Stimulated activated effector memory CD8-positive, alpha-beta T cell treated with anti-CD3 and anti-CD28 coated beads, Interleukin-12 subunit alpha, Interleukin-12 subunit beta, amount 100 ng/mL, for 72 hours (primary cell): ENCODE results near the gene EPHB2.

Experiments
- ATAC-seq: fragments of 150-1000 bp; cut with Tn5 transposase; 2 replicates; pipeline ENCODE4 v1.10.0; 2021
- DNase-seq, 2 donors: peaks; one replicate each; pipeline ENCODE4 v3.0.0; 2021 to 2022; ENCODE audit warnings: low spot score in 2 of 2
- H3K27ac Mint-ChIP-seq: one replicate; pipeline ENCODE4 v1.8.0; 2022; ENCODE audit warnings: mild to moderate bottlenecking, mixed read lengths
- H3K36me3 Mint-ChIP-seq: one replicate; pipeline ENCODE4 v1.8.0; 2022; ENCODE audit warnings: mild to moderate bottlenecking, mixed read lengths
- H3K4me1 Mint-ChIP-seq: one replicate; pipeline ENCODE4 v1.8.0; 2022; ENCODE audit warnings: mixed read lengths
- H3K4me3 Mint-ChIP-seq: one replicate; pipeline ENCODE4 v1.8.0; 2022; ENCODE audit warnings: mild to moderate bottlenecking, mixed read lengths
- H3K9me3 Mint-ChIP-seq: one replicate; pipeline ENCODE4 v1.8.0; 2022; ENCODE audit warnings: mixed read lengths

EPHB2 gene

GRCh38 chr1:22816067-22816775 lies 105.6 kb downstream of the EPHB2 start:
- Mint-ChIP-seq H3K4me3 (no peak overlapping the region), H3K4me1 (no peaks in the 10 kb centered on the region), H3K27ac (no peak overlapping the region), H3K9me3 (no peaks in the 10 kb centered on the region), H3K36me3 (no peaks in the 10 kb centered on the region)
- DNase-seq: no peak
- ATAC-seq: no peak

GRCh38 chr1:22816803-22817202 lies 106.2 kb downstream of the EPHB2 start:
- no peak overlapping the region for H3K4me3 Mint-ChIP-seq
- ATAC-seq: no peak
- no peaks in the 10 kb centered on the region for H3K36me3 Mint-ChIP-seq
- DNase-seq: no peak
- no peaks in the 10 kb centered on the region for H3K9me3 Mint-ChIP-seq
- H3K4me1 Mint-ChIP-seq: no peaks in the 10 kb centered on the region
- no peak overlapping the region for H3K27ac Mint-ChIP-seq

- Mint-ChIP-seq H3K9me3 (no peaks in the 10 kb centered on the region), H3K4me3 (no peak overlapping the region), H3K36me3 (no peaks in the 10 kb centered on the region), H3K27ac (no peak overlapping the region), H3K4me1 (no peaks in the 10 kb centered on the region)
- no peak for ATAC-seq
- DNase-seq: no peak
These were observed 106.8 kb downstream of the EPHB2 start for GRCh38 chr1:22817462-22817861.

GRCh38 chr1:22818061-22818770 lies 107.6 kb downstream of the EPHB2 start:
- ATAC-seq (no peak), DNase-seq (no peak)
- Mint-ChIP-seq H3K4me3 (no peak overlapping the region), H3K9me3 (no peaks in the 10 kb centered on the region), H3K27ac (no peak overlapping the region), H3K36me3 (no peaks in the 10 kb centered on the region), H3K4me1 (no peaks in the 10 kb centered on the region)

GRCh38 chr1:22819361-22819760 lies 108.7 kb downstream of the EPHB2 start:
- Mint-ChIP-seq H3K36me3 (no peaks in the 10 kb centered on the region), H3K27ac (no peak overlapping the region), H3K4me3 (no peak overlapping the region), H3K9me3 (no peaks in the 10 kb centered on the region), H3K4me1 (no peaks in the 10 kb centered on the region)
- DNase-seq (no peak), ATAC-seq (no peak)

- Mint-ChIP-seq H3K27ac (no peak overlapping the region), H3K36me3 (no peaks in the 10 kb centered on the region), H3K9me3 (no peaks in the 10 kb centered on the region), H3K4me1 (no peaks in the 10 kb centered on the region), H3K4me3 (no peak overlapping the region)
- DNase-seq (no peak), ATAC-seq (no peak)
These were observed 110.4 kb downstream of the EPHB2 start for GRCh38 chr1:22821027-22821426.

GRCh38 chr1:22822371-22822770 lies 111.7 kb downstream of the EPHB2 start:
- Mint-ChIP-seq H3K4me3 (no peak overlapping the region), H3K36me3 (no peaks in the 10 kb centered on the region), H3K4me1 (no peaks in the 10 kb centered on the region), H3K27ac (no peak overlapping the region), H3K9me3 (no peaks in the 10 kb centered on the region)
- DNase-seq (no peak), ATAC-seq (no peak)

- DNase-seq (no peak), ATAC-seq (no peak)
- Mint-ChIP-seq H3K9me3 (no peaks in the 10 kb centered on the region), H3K27ac (no peak overlapping the region), H3K4me1 (no peaks in the 10 kb centered on the region), H3K4me3 (no peak overlapping the region), H3K36me3 (no peaks in the 10 kb centered on the region)
These were observed 113.8 kb downstream of the EPHB2 start for GRCh38 chr1:22824466-22824865.

GRCh38 chr1:22824975-22825374 lies 114.3 kb downstream of the EPHB2 start:
- ATAC-seq (no peak), DNase-seq (no peak)
- Mint-ChIP-seq H3K4me3 (no peak overlapping the region), H3K9me3 (no peaks in the 10 kb centered on the region), H3K4me1 (no peaks in the 10 kb centered on the region), H3K36me3 (no peaks in the 10 kb centered on the region), H3K27ac (no peak overlapping the region)

GRCh38 chr1:22825486-22826189 lies 115.0 kb downstream of the EPHB2 start:
- ATAC-seq (peak; percentile 8), DNase-seq (no peak)
- Mint-ChIP-seq H3K4me3 (no peak overlapping the region), H3K27ac (no peak overlapping the region), H3K36me3 (no peaks in the 10 kb centered on the region), H3K9me3 (no peaks in the 10 kb centered on the region), H3K4me1 (no peaks in the 10 kb centered on the region)

- no peak overlapping the region for H3K4me3 Mint-ChIP-seq
- ATAC-seq: no peak
- H3K9me3 Mint-ChIP-seq: no peaks in the 10 kb centered on the region
- DNase-seq: no peak
- H3K4me1 Mint-ChIP-seq: no peaks in the 10 kb centered on the region
- no peak overlapping the region for H3K27ac Mint-ChIP-seq
- no peaks in the 10 kb centered on the region for H3K36me3 Mint-ChIP-seq
These were observed 116.3 kb downstream of the EPHB2 start for GRCh38 chr1:22826604-22827580.

GRCh38 chr1:22827666-22828483 lies 117.2 kb downstream of the EPHB2 start:
- Mint-ChIP-seq H3K27ac (no peak overlapping the region), H3K36me3 (no peaks in the 10 kb centered on the region), H3K4me3 (no peak overlapping the region), H3K9me3 (no peaks in the 10 kb centered on the region), H3K4me1 (no peaks in the 10 kb centered on the region)
- no peak for DNase-seq
- no peak for ATAC-seq

GRCh38 chr1:22828484-22829308 lies 118.1 kb downstream of the EPHB2 start:
- DNase-seq (no peak), ATAC-seq (no peak)
- no peaks in the 10 kb centered on the region for H3K4me1 Mint-ChIP-seq

More at GRCh38 chr1:22828484-22829308, 118.1 kb downstream of the EPHB2 start:
- Mint-ChIP-seq H3K27ac (no peak overlapping the region), H3K4me3 (no peak overlapping the region), H3K9me3 (no peaks in the 10 kb centered on the region), H3K36me3 (no peaks in the 10 kb centered on the region)
